Activated CD4-positive, alpha-beta memory T cell treated with anti-CD3 and anti-CD28 coated beads for 36 hours (primary cell): Measurements from ENCODE around the gene ZNF274. TPM values are rescaled to one million over a fixed set of nuclear protein-coding genes. Genes with fewer than 3 reads are reported as not detected.

Source experiments
- CTCF ChIA-PET: fragments of 350-600 bp; sonication (Branson Sonifier 250); formaldehyde crosslinking; loops from one replicate; lab custom pipeline; 2021; ENCODE audit warnings: antibody characterized with exemption, inconsistent platforms; lab: Charles Lee
- POLR2A ChIA-PET: fragments of 350-600 bp; sonication (Branson Sonifier 250); formaldehyde crosslinking; loops from one replicate; lab custom pipeline; 2021; ENCODE audit warnings: antibody characterized with exemption; lab: Charles Lee
- DNase-seq: peaks from one replicate; pipeline ENCODE4 v3.0.0-alpha.2; 2020
- H3K27ac Mint-ChIP-seq: one replicate; pipeline ENCODE4 v1.8.0; 2021; ENCODE audit warnings: mixed read lengths
- H3K27me3 Mint-ChIP-seq: one replicate; pipeline ENCODE4 v1.8.0; 2021; ENCODE audit warnings: mixed read lengths
- H3K36me3 Mint-ChIP-seq: one replicate; pipeline ENCODE4 v1.8.0; 2021; ENCODE audit warnings: mixed read lengths
- H3K4me1 Mint-ChIP-seq: one replicate; pipeline ENCODE4 v1.8.0; 2021; ENCODE audit warnings: low read depth, mixed read lengths
- H3K4me3 Mint-ChIP-seq: one replicate; pipeline ENCODE4 v1.8.0; 2021; ENCODE audit warnings: mild to moderate bottlenecking, mixed read lengths
- H3K9me3 Mint-ChIP-seq: one replicate; pipeline ENCODE4 v1.8.0; 2021; ENCODE audit warnings: mixed read lengths
- intact Hi-C: fragments of 100-400 bp; cut with micrococcal nuclease; formaldehyde crosslinking; loops from one replicate; pipeline ENCODE4 v1.15.1; 2023
- total RNA-seq, 2 experiments: library from RNA; stranded (reverse); gene quantifications; one replicate each; pipeline ENCODE4 v1.2.3, GENCODE V29; 2021

The ZNF274 gene
- total RNA-seq, 2 experiments from 2014 or later, result 19.1 to 19.6 TPM

GRCh38 chr19:58166708-58167280 lies 16.1 kb upstream of the ZNF274 start:
- peaks cover 70% of the 10 kb centered on the region for H3K9me3 Mint-ChIP-seq
- no peak overlapping the region for H3K4me3 Mint-ChIP-seq
- intact Hi-C loops, result no loop called here
- no peaks in the 10 kb centered on the region for H3K27me3 Mint-ChIP-seq
- ChIA-PET POLR2A (no interaction called here), CTCF (no interaction called here)
- no peak for DNase-seq
- H3K36me3 Mint-ChIP-seq, result peaks cover 36% of the 10 kb centered on the region
- H3K4me1 Mint-ChIP-seq, result no peaks in the 10 kb centered on the region
- no peak overlapping the region for H3K27ac Mint-ChIP-seq

- Mint-ChIP-seq H3K4me3 (no peak overlapping the region), H3K27me3 (no peaks in the 10 kb centered on the region), H3K27ac (no peak overlapping the region), H3K36me3 (peaks cover 36% of the 10 kb centered on the region), H3K4me1 (no peaks in the 10 kb centered on the region), H3K9me3 (peaks cover 70% of the 10 kb centered on the region)
- CTCF ChIA-PET, result no interaction called here
- POLR2A ChIA-PET, result no interaction called here
- DNase-seq, result no peak
- intact Hi-C loops, result no loop called here
Observed at GRCh38 chr19:58170860-58171259, 12.0 kb upstream of the ZNF274 start.

GRCh38 chr19:58181902-58182576 lies 822 bp upstream of the ZNF274 start:
- DNase-seq, result peak; percentile 77
- peaks cover 60% of the 10 kb centered on the region for H3K9me3 Mint-ChIP-seq
- H3K4me1 Mint-ChIP-seq, result peaks cover 16% of the 10 kb centered on the region
- no peaks in the 10 kb centered on the region for H3K27me3 Mint-ChIP-seq
- ChIA-PET CTCF (no interaction called here), POLR2A (interaction anchor here (0.8 kb wide), 1 partner anchor 123 kb away, joined by 4 read pairs; the partner anchor contains the start of gene ZNF135)
- H3K27ac Mint-ChIP-seq, result peak overlapping the region; percentile 99
- peak overlapping the region; percentile 92 for H3K4me3 Mint-ChIP-seq
- H3K36me3 Mint-ChIP-seq, result peaks cover 68% of the 10 kb centered on the region
- intact Hi-C loops, result loop anchor here (1.0 to 10.0 kb wide), 5 partner anchors 45 to 897 kb away; partner anchors contain the start of genes ERVK3-1, ZBTB45, ZNF460 and ZNF544

- Mint-ChIP-seq H3K36me3 (peaks cover 69% of the 10 kb centered on the region), H3K9me3 (peaks cover 60% of the 10 kb centered on the region), H3K27me3 (no peaks in the 10 kb centered on the region), H3K4me1 (peaks cover 16% of the 10 kb centered on the region), H3K27ac (peak overlapping the region; percentile 99), H3K4me3 (peak overlapping the region; percentile 92)
- POLR2A ChIA-PET, result interaction anchor here (1.0 kb wide), 1 partner anchor 179 kb away, joined by 3 read pairs; no protein-coding TSS in a partner anchor
- CTCF ChIA-PET, result no interaction called here
- peak; percentile 95 for DNase-seq
- intact Hi-C loops, result loop anchor here (1.0 to 10.0 kb wide), 5 partner anchors 45 to 898 kb away; partner anchors contain the start of genes ERVK3-1, ZBTB45, ZNF460 and ZNF544
Observed at GRCh38 chr19:58182577-58182988, 278 bp upstream of the ZNF274 start.

- no peaks in the 10 kb centered on the region for H3K27me3 Mint-ChIP-seq
- peaks cover 16% of the 10 kb centered on the region for H3K4me1 Mint-ChIP-seq
- CTCF ChIA-PET, result interaction anchor here (0.8 kb wide), 1 partner anchor 28 kb away, joined by 3 read pairs; no protein-coding TSS in a partner anchor
- H3K27ac Mint-ChIP-seq, result peak overlapping the region; percentile 99
- POLR2A ChIA-PET, result interaction anchor here (0.7 to 1.3 kb wide), 3 partner anchors 33 to 180 kb away, joined by 3 to 4 read pairs (median 3); partner anchors contain the start of genes ZNF329 and ZNF544
- intact Hi-C loops, result loop anchor here (1.0 to 10.0 kb wide), 8 partner anchors 43 to 899 kb away; partner anchors contain the start of genes ZBTB45, ZNF460, ZNF544 and ZNF549
- peaks cover 59% of the 10 kb centered on the region for H3K9me3 Mint-ChIP-seq
- peak overlapping the region; percentile 92 for H3K4me3 Mint-ChIP-seq
- no peak for DNase-seq
- peaks cover 71% of the 10 kb centered on the region for H3K36me3 Mint-ChIP-seq
Observed at GRCh38 chr19:58183817-58184215, 955 bp downstream of the ZNF274 start.

GRCh38 chr19:58196901-58197616 lies 14.2 kb downstream of the ZNF274 start:
- ChIA-PET POLR2A (no interaction called here), CTCF (no interaction called here)
- no peaks in the 10 kb centered on the region for H3K27me3 Mint-ChIP-seq
- no peak overlapping the region for H3K4me3 Mint-ChIP-seq
- H3K9me3 Mint-ChIP-seq, result peaks cover 85% of the 10 kb centered on the region
- no peak overlapping the region for H3K27ac Mint-ChIP-seq
- no peak for DNase-seq
- intact Hi-C loops, result loop anchor here (10.0 kb wide), 1 partner anchor 58 kb away; no protein-coding TSS in a partner anchor
- H3K4me1 Mint-ChIP-seq, result no peaks in the 10 kb centered on the region
- H3K36me3 Mint-ChIP-seq, result peaks cover 87% of the 10 kb centered on the region

- Mint-ChIP-seq H3K9me3 (peaks cover 93% of the 10 kb centered on the region), H3K27ac (no peak overlapping the region), H3K4me1 (no peaks in the 10 kb centered on the region), H3K27me3 (no peaks in the 10 kb centered on the region), H3K4me3 (no peak overlapping the region), H3K36me3 (peaks cover 88% of the 10 kb centered on the region)
- CTCF ChIA-PET, result no interaction called here
- POLR2A ChIA-PET, result no interaction called here
- no peak for DNase-seq
- intact Hi-C loops, result no loop called here
Observed at GRCh38 chr19:58203814-58204475, 21.1 kb downstream of the ZNF274 start.

- no peak for DNase-seq
- Mint-ChIP-seq H3K4me1 (no peaks in the 10 kb centered on the region), H3K27me3 (no peaks in the 10 kb centered on the region), H3K9me3 (peaks cover 96% of the 10 kb centered on the region), H3K36me3 (peaks cover 90% of the 10 kb centered on the region), H3K27ac (no peak overlapping the region), H3K4me3 (no peak overlapping the region)
- ChIA-PET CTCF (no interaction called here), POLR2A (no interaction called here)
- intact Hi-C loops, result no loop called here
Observed at GRCh38 chr19:58204566-58204965, 21.7 kb downstream of the ZNF274 start.

- no peak for DNase-seq
- ChIA-PET POLR2A (no interaction called here), CTCF (no interaction called here)
- no peak overlapping the region for H3K27ac Mint-ChIP-seq
- H3K27me3 Mint-ChIP-seq, result no peaks in the 10 kb centered on the region
- H3K4me3 Mint-ChIP-seq, result no peak overlapping the region
- intact Hi-C loops, result no loop called here
- H3K4me1 Mint-ChIP-seq, result no peaks in the 10 kb centered on the region
- peaks cover 98% of the 10 kb centered on the region for H3K9me3 Mint-ChIP-seq
- peaks cover 97% of the 10 kb centered on the region for H3K36me3 Mint-ChIP-seq
Observed at GRCh38 chr19:58209577-58209976, 26.7 kb downstream of the ZNF274 start.

GRCh38 chr19:58212336-58213074 lies 29.6 kb downstream of the ZNF274 start:
- CTCF ChIA-PET, result no interaction called here
- POLR2A ChIA-PET, result no interaction called here
- Mint-ChIP-seq H3K9me3 (peaks cover 94% of the 10 kb centered on the region), H3K27me3 (no peaks in the 10 kb centered on the region), H3K4me1 (no peaks in the 10 kb centered on the region), H3K36me3 (peaks cover 83% of the 10 kb centered on the region), H3K27ac (no peak overlapping the region), H3K4me3 (no peak overlapping the region)
- DNase-seq, result no peak
- intact Hi-C loops, result no loop called here

- no peaks in the 10 kb centered on the region for H3K4me1 Mint-ChIP-seq
- no peak overlapping the region for H3K4me3 Mint-ChIP-seq
- no peaks in the 10 kb centered on the region for H3K27me3 Mint-ChIP-seq
- intact Hi-C loops, result no loop called here
- peaks cover 93% of the 10 kb centered on the region for H3K9me3 Mint-ChIP-seq
- H3K36me3 Mint-ChIP-seq, result peaks cover 77% of the 10 kb centered on the region
- DNase-seq, result no peak
- H3K27ac Mint-ChIP-seq, result no peak overlapping the region
- POLR2A ChIA-PET, result no interaction called here
- CTCF ChIA-PET, result no interaction called here
Observed at GRCh38 chr19:58213075-58213369, 30.2 kb downstream of the ZNF274 start.
